HG02610 (cell line): ENCODE results near the gene SLC17A4.
"Not testable (repeated sequence)": the region's sequence is repeated elsewhere in the genome, so short reads cannot be mapped to it uniquely, and the experiment has no call there.

Experiments
- ATAC-seq: cut with Tn5 transposase; IDR thresholded peaks from one replicate; pipeline ENCODE4 v1.9.1; 2021; ENCODE audit warnings: mild to moderate bottlenecking, moderate library complexity; ENCODE audit not compliant: unreplicated experiment

SLC17A4 gene

GRCh38 chr6:25754535-25754934 lies at the start of gene SLC17A4:
SLC17A4 (plus strand) TSS chr6:25754742; CDS start chr6:25761963, 7,221 bp downstream.
- no peak for ATAC-seq

- ATAC-seq = no peak
Observed at GRCh38 chr6:25706314-25707014, 48.1 kb upstream of the SLC17A4 start.

- ATAC-seq = no peak
Observed at GRCh38 chr6:25709761-25710160, 44.8 kb upstream of the SLC17A4 start.

GRCh38 chr6:25710287-25710686 lies 44.3 kb upstream of the SLC17A4 start:
- ATAC-seq = no peak

GRCh38 chr6:25713824-25714223 lies 40.7 kb upstream of the SLC17A4 start:
- no peak for ATAC-seq

- ATAC-seq = no peak
Observed at GRCh38 chr6:25714765-25715164, 39.8 kb upstream of the SLC17A4 start.

GRCh38 chr6:25715794-25716193 lies 38.7 kb upstream of the SLC17A4 start:
- ATAC-seq = no peak

GRCh38 chr6:25717866-25718740 lies 36.4 kb upstream of the SLC17A4 start:
- no peak for ATAC-seq

GRCh38 chr6:25726122-25726911 lies 28.2 kb upstream of the SLC17A4 start:
- ATAC-seq = no peak

GRCh38 chr6:25727028-25727427 lies 27.5 kb upstream of the SLC17A4 start:
- ATAC-seq = no peak

- ATAC-seq = no peak
Observed at GRCh38 chr6:25730907-25731306, 23.6 kb upstream of the SLC17A4 start.

- no peak for ATAC-seq
Observed at GRCh38 chr6:25731721-25732120, 22.8 kb upstream of the SLC17A4 start.

GRCh38 chr6:25732468-25733198 lies 21.9 kb upstream of the SLC17A4 start:
- ATAC-seq = no peak

GRCh38 chr6:25735261-25735660 lies 19.3 kb upstream of the SLC17A4 start:
- ATAC-seq = no peak

- no peak for ATAC-seq
Observed at GRCh38 chr6:25743868-25744267, 10.7 kb upstream of the SLC17A4 start.

- no peak for ATAC-seq
Observed at GRCh38 chr6:25745836-25746235, 8.7 kb upstream of the SLC17A4 start.

GRCh38 chr6:25746968-25747367 lies 7.6 kb upstream of the SLC17A4 start:
- no peak for ATAC-seq

GRCh38 chr6:25747477-25747876 lies 7.1 kb upstream of the SLC17A4 start:
- ATAC-seq = no peak

- ATAC-seq = no peak
Observed at GRCh38 chr6:25748049-25748448, 6.5 kb upstream of the SLC17A4 start.

GRCh38 chr6:25748601-25749517 lies 5.7 kb upstream of the SLC17A4 start:
- not testable (repeated sequence) for ATAC-seq
